Measurements from ENCODE around the gene ULK2. TPM values are rescaled to one million over a fixed set of nuclear protein-coding genes. Genes with fewer than 3 reads are reported as not detected.

Gene ULK2
- total RNA-seq, 4 donors from 2014 or later = 31.6 to 54.8 (median 45.9) TPM

DNA sequence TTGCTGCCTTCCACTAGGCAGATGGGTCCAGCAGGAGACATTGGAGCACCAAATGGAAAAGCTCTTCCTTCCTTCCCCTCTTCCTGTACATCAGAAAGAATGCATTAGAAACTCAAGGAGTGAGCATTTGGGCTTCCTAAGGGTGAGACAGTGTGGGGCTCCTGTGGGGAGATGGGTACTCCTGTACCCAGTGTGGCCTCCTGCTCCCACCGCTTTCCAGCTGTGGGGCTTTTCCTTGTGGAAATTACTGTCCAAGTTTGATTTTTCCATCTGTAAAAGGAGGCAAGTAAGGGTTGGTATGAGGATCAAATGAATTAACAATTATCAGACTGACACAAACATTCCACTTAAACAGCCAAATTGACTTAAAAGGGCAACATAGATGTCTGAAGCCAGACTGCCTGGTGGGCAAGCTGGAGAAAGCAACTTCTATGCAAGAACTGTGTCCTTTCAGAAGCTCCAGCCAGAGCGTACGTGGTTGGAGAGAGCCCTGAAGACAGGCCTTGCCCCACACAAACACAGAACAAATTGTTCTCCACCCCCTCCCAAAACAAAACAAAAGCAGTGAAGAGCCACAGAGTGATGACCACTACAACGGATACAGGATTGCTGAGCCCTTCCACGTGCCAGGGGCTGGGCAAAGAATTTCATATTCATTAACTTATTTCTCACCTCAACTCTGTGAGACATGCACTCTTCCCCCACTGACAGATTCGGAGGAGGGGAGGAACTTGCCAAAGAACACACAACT is 96.6 kb downstream of the ULK2 start:
- no peak for DNase-seq (ENCODE audit: low spot score in 2 of 2)
- H3K27ac ChIP-seq = peak overlapping the region in 2 of 4 donors; percentile 67 to 79

DNA sequence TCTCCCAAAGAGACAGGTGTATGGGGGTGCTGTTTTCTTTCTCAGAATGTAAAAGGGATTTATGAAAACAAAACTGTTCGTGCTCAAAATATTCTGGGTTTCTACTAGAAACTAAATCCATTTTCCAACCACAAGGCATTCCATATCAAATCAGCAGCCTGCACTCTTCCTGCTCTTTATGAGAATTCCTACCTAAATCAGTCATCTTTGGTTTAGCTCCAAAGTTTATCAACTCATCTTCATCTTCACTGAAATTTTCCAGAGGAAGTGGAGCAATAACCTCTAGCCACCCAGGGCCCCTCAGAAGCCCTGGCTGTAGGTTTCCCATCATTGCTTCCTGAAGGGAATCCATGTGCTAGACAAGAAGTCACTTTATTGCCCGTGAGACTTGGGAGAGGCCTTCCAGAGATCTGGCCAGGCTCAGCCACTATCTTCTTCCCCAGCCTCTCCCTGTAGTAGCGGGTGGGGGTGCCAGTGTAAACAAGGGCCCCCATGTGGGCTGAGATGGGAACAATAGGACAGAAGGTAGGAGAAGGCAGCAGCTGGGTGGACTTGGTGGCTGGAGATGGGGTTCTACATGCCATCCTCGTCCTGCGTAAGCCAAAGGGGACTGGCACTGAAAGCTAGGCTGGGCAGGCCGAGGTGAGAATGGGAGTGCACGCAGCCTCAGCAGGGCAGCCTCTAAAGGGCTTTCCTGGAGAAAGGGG is 97.6 kb downstream of the ULK2 start:
- Histone ChIP-seq H3K36me3 (peaks cover 0 to 31% (median 0%) of the 10 kb centered on the region in 3 donors), H3K4me1 (peaks cover 0 to 46% (median 9%) of the 10 kb centered on the region in 4 donors), H3K4me3 (no peak overlapping the region), H3K9me3 (no peaks in the 10 kb centered on the region), H3K27ac (peak overlapping the region in 3 of 4 donors; percentile 26 to 79 (median 67)), H3K27me3 (no peaks in the 10 kb centered on the region)
- TF ChIP-seq EP300 (IDR thresholded peaks at IDR 0.05) = no peak
- TF ChIP-seq, protein P1, sequence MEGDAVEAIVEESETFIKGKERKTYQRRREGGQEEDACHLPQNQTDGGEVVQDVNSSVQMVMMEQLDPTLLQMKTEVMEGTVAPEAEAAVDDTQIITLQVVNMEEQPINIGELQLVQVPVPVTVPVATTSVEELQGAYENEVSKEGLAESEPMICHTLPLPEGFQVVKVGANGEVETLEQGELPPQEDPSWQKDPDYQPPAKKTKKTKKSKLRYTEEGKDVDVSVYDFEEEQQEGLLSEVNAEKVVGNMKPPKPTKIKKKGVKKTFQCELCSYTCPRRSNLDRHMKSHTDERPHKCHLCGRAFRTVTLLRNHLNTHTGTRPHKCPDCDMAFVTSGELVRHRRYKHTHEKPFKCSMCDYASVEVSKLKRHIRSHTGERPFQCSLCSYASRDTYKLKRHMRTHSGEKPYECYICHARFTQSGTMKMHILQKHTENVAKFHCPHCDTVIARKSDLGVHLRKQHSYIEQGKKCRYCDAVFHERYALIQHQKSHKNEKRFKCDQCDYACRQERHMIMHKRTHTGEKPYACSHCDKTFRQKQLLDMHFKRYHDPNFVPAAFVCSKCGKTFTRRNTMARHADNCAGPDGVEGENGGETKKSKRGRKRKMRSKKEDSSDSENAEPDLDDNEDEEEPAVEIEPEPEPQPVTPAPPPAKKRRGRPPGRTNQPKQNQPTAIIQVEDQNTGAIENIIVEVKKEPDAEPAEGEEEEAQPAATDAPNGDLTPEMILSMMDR (IDR thresholded peaks at IDR 0.05) = no peak
- no peak for TF ChIP-seq POLR2A (IDR thresholded peaks at IDR 0.05)
- no peak for DNase-seq (ENCODE audit: low spot score in 2 of 2)
- 76 to 78% methylated on average over 7 of the region's 7 CpGs for WGBS, 2 donors

More for the DNA sequence above, 96.6 kb downstream of the ULK2 start:
- Histone ChIP-seq H3K4me3 (no peak overlapping the region), H3K9me3 (no peaks in the 10 kb centered on the region), H3K27me3 (no peaks in the 10 kb centered on the region), H3K36me3 (peaks cover 0 to 41% (median 0%) of the 10 kb centered on the region in 3 donors), H3K4me1 (peaks cover 0 to 45% (median 9%) of the 10 kb centered on the region in 4 donors)
- WGBS, 2 donors = 38 to 40% methylated on average over 6 of the region's 6 CpGs
- TF ChIP-seq EP300 (IDR thresholded peaks at IDR 0.05) = peak in 1 of 2 donors; percentile 49
- TF ChIP-seq POLR2A (IDR thresholded peaks at IDR 0.05) = no peak
- TF ChIP-seq, protein P1 (IDR thresholded peaks at IDR 0.05) = no peak

DNA sequence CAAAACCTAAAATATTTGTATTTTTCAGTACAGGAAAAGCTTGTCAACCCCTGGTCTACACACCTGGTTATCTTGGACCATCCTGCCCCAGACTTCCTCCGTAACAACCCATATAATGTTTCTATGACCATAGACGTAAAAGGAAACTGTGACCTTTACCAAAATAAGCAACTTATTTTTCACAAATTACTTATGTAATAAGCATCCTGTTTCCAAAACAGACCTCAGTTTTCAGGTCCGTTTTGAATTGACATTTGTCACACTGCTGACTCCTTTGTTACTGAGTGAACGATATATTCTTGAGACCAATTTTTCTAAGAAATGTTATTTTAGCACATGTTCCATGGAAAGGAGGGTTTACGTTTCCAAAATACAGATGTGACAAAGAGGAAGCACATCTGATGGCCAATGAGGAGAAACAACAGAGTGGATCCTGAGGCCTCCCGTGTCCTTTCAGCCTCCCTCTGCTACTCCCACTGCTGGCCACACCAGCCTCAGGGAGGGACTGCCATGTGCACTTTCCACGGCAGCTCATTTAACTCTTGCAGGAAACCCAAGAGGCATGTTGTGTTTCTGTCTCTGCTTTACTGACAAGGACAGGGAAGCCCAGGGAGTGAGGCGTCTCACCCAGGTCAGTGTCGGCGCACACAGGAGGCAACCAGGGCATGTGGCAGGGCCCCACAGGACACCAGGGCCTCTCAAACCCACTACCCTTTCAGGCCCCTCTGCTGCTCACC is 99.5 kb downstream of the ULK2 start:
- Histone ChIP-seq H3K36me3 (peaks cover 0 to 13% (median 0%) of the 10 kb centered on the region in 3 donors), H3K9me3 (no peaks in the 10 kb centered on the region), H3K4me3 (no peak overlapping the region), H3K27ac (peak overlapping the region in 2 of 4 donors; percentile 45 to 67), H3K4me1 (peaks cover 0 to 46% (median 9%) of the 10 kb centered on the region in 4 donors), H3K27me3 (no peaks in the 10 kb centered on the region)
- 46 to 47% methylated on average over 10 of the region's 10 CpGs for WGBS, 2 donors
- TF ChIP-seq POLR2A (IDR thresholded peaks at IDR 0.05) (no peak), EP300 (IDR thresholded peaks at IDR 0.05) (no peak)
- TF ChIP-seq, protein P1 (IDR thresholded peaks at IDR 0.05) = no peak
- no peak for DNase-seq (ENCODE audit: low spot score in 2 of 2)

DNA sequence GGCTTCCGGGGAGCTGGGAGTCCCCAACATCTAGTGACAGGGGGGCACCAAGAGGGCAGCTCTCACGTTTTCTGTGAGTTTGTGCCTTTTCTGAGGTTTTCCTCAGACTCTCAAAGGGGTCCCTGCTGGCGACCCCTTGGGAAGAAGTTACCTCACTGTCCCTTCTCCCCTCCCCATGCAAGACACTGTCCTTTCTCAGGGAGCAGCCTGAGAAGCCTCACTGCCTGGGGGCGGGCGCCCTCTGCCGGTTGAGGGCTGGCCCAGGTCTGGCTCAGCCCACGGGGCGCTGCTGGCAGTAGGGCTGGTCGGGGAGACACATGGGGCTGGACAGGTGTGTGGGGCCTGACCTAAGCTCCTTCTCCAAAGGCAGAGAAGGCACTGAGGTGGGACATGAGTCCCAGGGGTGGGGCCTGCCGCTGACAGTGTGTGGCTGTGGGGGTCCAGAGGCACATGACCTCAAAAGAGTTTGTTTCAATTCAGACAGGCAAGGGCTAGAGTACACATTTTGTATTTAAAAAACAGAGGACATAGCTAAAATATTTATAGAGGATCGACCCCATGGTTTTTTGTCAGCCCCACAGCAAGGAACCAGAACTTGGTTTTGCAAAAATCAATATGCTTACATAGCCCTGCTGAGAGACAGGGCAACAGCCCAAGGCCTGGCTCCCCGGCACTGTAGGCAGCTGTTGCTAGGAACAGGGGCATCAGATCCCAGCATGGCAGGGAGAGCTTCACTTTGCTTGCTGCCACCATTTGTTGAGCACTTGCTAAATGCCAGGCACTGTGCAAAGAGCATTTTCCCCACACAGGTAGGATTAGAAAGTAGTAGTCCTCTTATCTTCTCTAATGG is 101.1 kb downstream of the ULK2 start:
- TF ChIP-seq, protein P1 (IDR thresholded peaks at IDR 0.05) = peak; percentile 92 to 97 (median 97)
- no peak for TF ChIP-seq POLR2A (IDR thresholded peaks at IDR 0.05)
- no peaks in the 10 kb centered on the region for H3K9me3 ChIP-seq
- no peak overlapping the region for H3K4me3 ChIP-seq
- 20 to 27% methylated on average over 9 to 12 of the region's 12 CpGs for WGBS, 2 donors
- peak; percentile 70 to 79 for DNase-seq (ENCODE audit: low spot score in 2 of 2)
- H3K36me3 ChIP-seq = peaks cover 0 to 5% (median 0%) of the 10 kb centered on the region in 3 donors
- peaks cover 0 to 48% (median 8%) of the 10 kb centered on the region in 4 donors for H3K4me1 ChIP-seq
- no peaks in the 10 kb centered on the region for H3K27me3 ChIP-seq
- H3K27ac ChIP-seq = peak overlapping the region in 1 of 4 donors; percentile 67
